Fibroblast of mammary gland (primary cell): Measurements from ENCODE around the gene SPNS3.

Source experiments
- DNase-seq: peaks from one replicate; pipeline ENCODE4 v3.0.0-alpha.2; 2010; ENCODE audit warnings: low read depth
- H3K4me3 ChIP-seq: 2 replicates; pipeline ENCODE4 v1.5.1; 2011; ENCODE audit warnings: low read depth, mild to moderate bottlenecking, low read length, moderate library complexity; ENCODE audit not compliant: control insufficient read depth
- CTCF ChIP-seq: conservative IDR thresholded peaks from 2 replicates; pipeline ENCODE4 v1.5.1; 2011; ENCODE audit warnings: low read depth, low read length, inconsistent platforms; ENCODE audit not compliant: control insufficient read depth, insufficient read depth

The SPNS3 gene

DNA sequence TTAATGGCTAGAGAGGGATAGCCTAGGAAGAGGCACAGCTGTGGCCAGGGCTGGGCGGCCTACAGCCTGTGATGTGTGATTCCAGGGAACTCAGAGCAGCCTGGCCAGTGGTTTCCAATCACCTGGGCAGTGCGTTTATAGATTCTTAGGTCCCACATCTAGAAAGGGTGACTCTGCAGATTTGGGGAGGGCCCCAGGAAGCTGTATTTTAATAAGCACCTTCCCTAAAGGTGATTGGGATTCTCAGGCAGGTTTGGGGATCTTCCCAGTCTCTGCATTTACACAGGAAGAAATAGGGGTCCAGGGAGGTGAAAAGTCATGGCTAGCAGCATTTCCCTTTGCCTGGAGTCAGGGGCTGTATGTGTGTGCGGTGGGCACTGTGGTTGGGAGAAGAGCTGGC, 74.5 kb downstream of the SPNS3 start:
- no peak for DNase-seq
- no peak for TF ChIP-seq CTCF
- H3K4me3 ChIP-seq = no peak overlapping the region

- no peak for TF ChIP-seq CTCF
- no peak overlapping the region for H3K4me3 ChIP-seq
- no peak for DNase-seq
Measured at GRCh38 chr17:4509401-4509800, 75.7 kb downstream of the SPNS3 start.

- no peak for TF ChIP-seq CTCF
- DNase-seq = no peak
- H3K4me3 ChIP-seq = no peak overlapping the region
Measured at GRCh38 chr17:4509923-4510617, 76.3 kb downstream of the SPNS3 start.

- TF ChIP-seq CTCF = no peak
- H3K4me3 ChIP-seq = no peak overlapping the region
- DNase-seq = no peak
Measured at GRCh38 chr17:4510618-4510941, 76.8 kb downstream of the SPNS3 start.

DNA sequence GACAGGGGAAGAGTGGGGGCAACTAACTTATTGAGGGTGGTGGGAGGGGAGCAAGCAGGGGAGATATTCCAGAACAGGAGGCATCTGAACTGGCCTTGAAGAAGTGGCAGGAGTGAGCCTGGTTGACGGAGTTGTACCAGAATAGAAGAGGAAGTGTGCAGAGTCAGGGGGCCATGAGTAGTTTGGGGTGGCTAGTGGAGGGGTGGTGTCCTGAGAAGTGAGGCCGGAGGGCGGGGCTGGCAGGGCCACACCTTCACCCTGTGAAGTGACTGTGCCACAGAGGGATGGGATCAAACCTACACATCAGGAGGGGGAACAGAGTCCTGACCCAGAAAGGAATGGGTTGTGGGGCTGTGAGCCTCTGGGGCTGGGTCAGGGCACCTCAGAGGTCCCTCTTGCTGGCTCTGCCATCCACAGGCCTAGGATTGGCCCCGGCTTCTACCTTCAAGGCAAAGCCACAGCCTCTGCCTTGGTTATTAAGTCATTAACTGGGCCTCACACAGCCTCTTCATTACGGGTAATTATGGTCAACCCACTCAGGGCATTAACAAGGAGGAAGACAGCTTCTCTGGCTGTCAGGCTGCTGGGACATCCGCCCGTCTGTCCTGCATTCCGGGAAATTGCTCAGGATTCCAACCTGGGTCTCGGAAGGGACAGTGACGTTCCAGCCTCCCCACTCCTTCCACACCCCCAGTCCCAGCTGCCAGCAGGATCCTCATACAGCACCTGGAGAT, 77.6 kb downstream of the SPNS3 start:
- no peak for DNase-seq
- no peak for TF ChIP-seq CTCF
- H3K4me3 ChIP-seq = no peak overlapping the region

- TF ChIP-seq CTCF = no peak
- H3K4me3 ChIP-seq = no peak overlapping the region
- DNase-seq = no peak
Measured at GRCh38 chr17:4512156-4513112, 78.7 kb downstream of the SPNS3 start.
